Caco-2 (cell line): Measurements from ENCODE around the gene GPR180. TPM values are rescaled to one million over a fixed set of nuclear protein-coding genes. Genes with fewer than 3 reads are reported as not detected.

Experiments
- BruUV-seq: library from RNA; stranded (reverse); fragments of 400-500 nt; replicated peaks from 2 replicates; lab custom pipeline; 2021; lab: Mats Ljungman, UMichigan
- CTCF ChIA-PET: fragments of 300-600 bp; sonication (Branson Sonifier 250); formaldehyde crosslinking; loops from one replicate; lab custom pipeline; 2022; ENCODE audit warnings: antibody characterized with exemption; lab: Charles Lee
- POLR2A ChIA-PET: fragments of 300-600 bp; sonication (Branson Sonifier 250); formaldehyde crosslinking; loops from one replicate; lab custom pipeline; 2022; ENCODE audit warnings: antibody characterized with exemption; lab: Charles Lee
- DNase-seq, 2 experiments: peaks; one replicate each; pipeline versions ENCODE4 v3.0.0 to v3.0.0-alpha.2; 2020 to 2022
- H3K27me3 ChIP-seq: replicated peaks from 2 replicates; pipeline ENCODE4 v1.6.0; 2011; ENCODE audit warnings: low read length; ENCODE audit not compliant: control insufficient read depth, insufficient read depth
- H3K36me3 ChIP-seq: 2 replicates; pipeline ENCODE4 v1.5.1; 2011; ENCODE audit warnings: low read length; ENCODE audit not compliant: control insufficient read depth, insufficient read depth
- H3K4me1 ChIP-seq: fragments of 250-450 bp; sonication (Bioruptor Pico); 2 replicates; pipeline ENCODE4 v1.5.1; 2020; ENCODE audit warnings: mild to moderate bottlenecking
- H3K4me3 ChIP-seq: 2 replicates; pipeline ENCODE4 v1.5.1; 2011; ENCODE audit warnings: low read depth, mild to moderate bottlenecking, control low read depth, low read length
- H3K9me3 ChIP-seq: fragments of 250-450 bp; sonication (Bioruptor Pico); 2 replicates; pipeline ENCODE4 v1.5.1; 2020; ENCODE audit warnings: mild to moderate bottlenecking, moderate library complexity
- H3K27ac Mint-ChIP-seq: one replicate; pipeline ENCODE4 v1.8.0; 2022; ENCODE audit warnings: mixed read lengths; ENCODE audit not compliant: unreplicated experiment
- H3K27me3 Mint-ChIP-seq: one replicate; pipeline ENCODE4 v1.8.0; 2022; ENCODE audit warnings: mixed read lengths; ENCODE audit not compliant: insufficient read depth, unreplicated experiment
- H3K36me3 Mint-ChIP-seq: one replicate; pipeline ENCODE4 v1.8.0; 2022; ENCODE audit warnings: mild to moderate bottlenecking, mixed read lengths; ENCODE audit not compliant: insufficient read depth, unreplicated experiment
- H3K4me1 Mint-ChIP-seq: one replicate; pipeline ENCODE4 v1.8.0; 2022; ENCODE audit warnings: low read depth, mixed read lengths; ENCODE audit not compliant: unreplicated experiment
- H3K4me3 Mint-ChIP-seq: one replicate; pipeline ENCODE4 v1.8.0; 2022; ENCODE audit warnings: mild to moderate bottlenecking, moderate library complexity, mixed read lengths; ENCODE audit not compliant: unreplicated experiment
- H3K9me3 Mint-ChIP-seq: one replicate; pipeline ENCODE4 v1.8.0; 2022; ENCODE audit warnings: mixed read lengths; ENCODE audit not compliant: unreplicated experiment
- intact Hi-C: fragments of 100-400 bp; cut with micrococcal nuclease; formaldehyde crosslinking; loops from one replicate; pipeline ENCODE4 v1.10.0; 2022; ENCODE audit not compliant: unreplicated experiment
- total RNA-seq: library from RNA; stranded (reverse); gene quantifications from 2 replicates; pipeline ENCODE4 v1.2.3, GENCODE V29; 2022
- TF ChIP-seq, protein P1 (sequence below), 2 experiments: fragments of 200-600 bp in 1 of 2; IDR thresholded peaks; 1 replicate in 1 of 2; 2 replicates in 1 of 2; pipeline versions ENCODE4 v1.5.1 to v1.8.0; 2011 to 2022; ENCODE audit warnings: antibody characterized with exemption in 1 of 2, control low read depth in 1 of 2, inconsistent platforms in 1 of 2, low read depth in 1 of 2, low read length in 1 of 2, mild to moderate bottlenecking in 1 of 2, moderate library complexity in 1 of 2; ENCODE audit not compliant: insufficient read depth in 1 of 2, severe bottlenecking in 1 of 2, unreplicated experiment in 1 of 2

The GPR180 gene
- total RNA-seq, 1 experiment from 2014 or later = 6.4 TPM

DNA sequence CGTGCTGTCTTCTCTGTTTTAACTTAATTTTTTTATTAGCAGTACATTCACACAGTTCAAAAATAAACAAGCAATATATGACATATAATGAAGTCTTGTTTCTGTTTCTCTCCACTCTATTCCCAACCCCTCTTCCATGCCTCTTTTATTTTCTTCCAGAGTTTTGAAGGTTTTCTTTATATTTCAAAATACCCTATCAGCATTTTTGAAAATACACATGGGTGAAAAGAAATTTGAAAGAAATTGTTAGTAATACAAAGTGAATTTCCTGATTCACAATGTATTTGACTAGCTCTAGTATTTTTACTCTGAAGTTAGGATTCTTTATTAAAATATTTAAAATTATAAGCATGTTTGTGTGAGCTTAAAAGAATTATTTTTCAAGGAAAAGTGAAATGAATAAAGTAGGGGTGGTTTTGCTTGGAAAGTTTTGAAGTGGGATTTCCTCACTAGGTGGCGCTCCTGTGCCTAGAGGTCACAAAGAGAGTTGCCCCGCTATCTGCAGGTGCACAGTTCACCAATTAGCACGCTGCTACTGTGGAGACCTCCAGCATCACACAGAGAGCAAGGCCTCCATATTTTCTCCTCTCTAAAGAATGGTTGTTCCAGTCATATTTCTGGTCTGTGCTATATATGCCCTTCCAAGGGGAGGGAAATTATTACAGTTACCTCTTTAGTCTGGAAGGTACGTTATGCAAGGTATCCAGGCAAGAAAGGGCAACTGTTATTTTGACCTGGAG, 73.1 kb downstream of the GPR180 start:
- Mint-ChIP-seq H3K9me3 (no peaks in the 10 kb centered on the region), H3K27ac (no peak overlapping the region), H3K4me1 (no peaks in the 10 kb centered on the region), H3K36me3 (no peaks in the 10 kb centered on the region), H3K27me3 (peaks cover 17% of the 10 kb centered on the region), H3K4me3 (no peak overlapping the region)
- Histone ChIP-seq H3K36me3 (no peaks in the 10 kb centered on the region), H3K4me1 (no peaks in the 10 kb centered on the region), H3K27me3 (no peaks in the 10 kb centered on the region), H3K9me3 (no peaks in the 10 kb centered on the region), H3K4me3 (no peak overlapping the region)
- TF ChIP-seq, protein P1, sequence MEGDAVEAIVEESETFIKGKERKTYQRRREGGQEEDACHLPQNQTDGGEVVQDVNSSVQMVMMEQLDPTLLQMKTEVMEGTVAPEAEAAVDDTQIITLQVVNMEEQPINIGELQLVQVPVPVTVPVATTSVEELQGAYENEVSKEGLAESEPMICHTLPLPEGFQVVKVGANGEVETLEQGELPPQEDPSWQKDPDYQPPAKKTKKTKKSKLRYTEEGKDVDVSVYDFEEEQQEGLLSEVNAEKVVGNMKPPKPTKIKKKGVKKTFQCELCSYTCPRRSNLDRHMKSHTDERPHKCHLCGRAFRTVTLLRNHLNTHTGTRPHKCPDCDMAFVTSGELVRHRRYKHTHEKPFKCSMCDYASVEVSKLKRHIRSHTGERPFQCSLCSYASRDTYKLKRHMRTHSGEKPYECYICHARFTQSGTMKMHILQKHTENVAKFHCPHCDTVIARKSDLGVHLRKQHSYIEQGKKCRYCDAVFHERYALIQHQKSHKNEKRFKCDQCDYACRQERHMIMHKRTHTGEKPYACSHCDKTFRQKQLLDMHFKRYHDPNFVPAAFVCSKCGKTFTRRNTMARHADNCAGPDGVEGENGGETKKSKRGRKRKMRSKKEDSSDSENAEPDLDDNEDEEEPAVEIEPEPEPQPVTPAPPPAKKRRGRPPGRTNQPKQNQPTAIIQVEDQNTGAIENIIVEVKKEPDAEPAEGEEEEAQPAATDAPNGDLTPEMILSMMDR (IDR thresholded peaks at IDR 0.05; ENCODE audit: insufficient read depth in 1 of 2, low read depth in 1 of 2, low read length in 1 of 2, severe bottlenecking in 1 of 2, unreplicated experiment in 1 of 2) = peak; percentile 76 to 90
- POLR2A ChIA-PET = no interaction called here
- peak; percentile 65 to 75 for DNase-seq
- no TSS peak for BruUV-seq
- intact Hi-C loops = loop anchor here (1.0 to 2.0 kb wide), 4 partner anchors 276 to 804 kb away; no protein-coding TSS in a partner anchor
- CTCF ChIA-PET = interaction anchor here (0.6 to 1.0 kb wide), 3 partner anchors 14 to 729 kb away, joined by 3 to 4 read pairs (median 3); no protein-coding TSS in a partner anchor

DNA sequence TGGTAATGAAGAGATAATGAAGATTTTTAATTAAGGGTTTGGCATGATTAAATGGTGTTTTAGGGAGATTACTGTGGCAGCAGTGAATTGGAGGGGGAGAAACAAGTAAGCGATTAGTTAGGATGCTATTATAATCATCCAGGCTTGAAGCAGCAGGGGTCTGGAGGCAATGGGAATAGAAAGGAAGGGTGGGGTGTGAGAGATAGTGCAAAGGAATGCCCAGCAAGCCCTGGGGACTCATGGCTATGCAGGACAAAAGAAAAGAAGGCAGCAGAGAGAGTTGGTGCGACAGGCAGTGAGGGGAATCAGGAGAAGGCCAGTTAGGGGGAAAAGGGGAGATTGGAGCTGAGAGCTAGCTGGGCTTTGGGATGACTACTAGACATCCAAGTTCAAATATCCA, 76.1 kb downstream of the GPR180 start:
- Histone ChIP-seq H3K9me3 (no peaks in the 10 kb centered on the region), H3K36me3 (no peaks in the 10 kb centered on the region), H3K4me1 (no peaks in the 10 kb centered on the region), H3K4me3 (no peak overlapping the region), H3K27me3 (no peaks in the 10 kb centered on the region; the same call in 1 of the 2 replicates)
- Mint-ChIP-seq H3K4me1 (no peaks in the 10 kb centered on the region), H3K27me3 (peaks cover 16% of the 10 kb centered on the region), H3K27ac (no peak overlapping the region), H3K36me3 (no peaks in the 10 kb centered on the region), H3K4me3 (no peak overlapping the region), H3K9me3 (no peaks in the 10 kb centered on the region)
- intact Hi-C loops = no loop called here
- ChIA-PET POLR2A (no interaction called here), CTCF (no interaction called here)
- no TSS peak for BruUV-seq
- no peak for DNase-seq
- TF ChIP-seq, protein P1 (IDR thresholded peaks at IDR 0.05; ENCODE audit: insufficient read depth in 1 of 2, low read depth in 1 of 2, low read length in 1 of 2, severe bottlenecking in 1 of 2, unreplicated experiment in 1 of 2) = no peak

DNA sequence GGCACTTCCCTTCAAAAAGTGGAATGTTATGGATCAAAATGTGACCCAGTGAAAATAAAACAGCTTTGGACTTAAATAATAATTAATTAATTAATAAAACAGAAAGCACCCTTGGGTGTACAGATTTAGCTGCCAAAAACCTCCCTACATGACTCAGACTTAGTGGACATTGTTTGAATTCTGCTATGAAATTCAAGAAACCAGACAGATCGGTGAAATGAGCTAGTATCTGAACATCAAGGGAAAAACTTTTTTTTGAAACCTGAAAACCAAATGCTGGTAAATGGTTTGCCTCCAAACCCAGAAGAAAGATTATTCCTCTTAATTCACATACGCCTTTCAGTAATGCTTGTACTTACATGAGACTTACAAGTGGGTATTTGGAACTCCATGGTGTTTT, 77.2 kb downstream of the GPR180 start:
- ChIA-PET CTCF (interaction anchor here (0.6 to 1.1 kb wide), 4 partner anchors 28 to 714 kb away, joined by 3 to 5 read pairs (median 4); no protein-coding TSS in a partner anchor), POLR2A (no interaction called here)
- Mint-ChIP-seq H3K9me3 (no peaks in the 10 kb centered on the region), H3K27ac (no peak overlapping the region), H3K4me3 (no peak overlapping the region), H3K36me3 (no peaks in the 10 kb centered on the region), H3K4me1 (no peaks in the 10 kb centered on the region), H3K27me3 (peaks cover 23% of the 10 kb centered on the region)
- Histone ChIP-seq H3K4me1 (no peaks in the 10 kb centered on the region), H3K9me3 (no peaks in the 10 kb centered on the region), H3K27me3 (no peaks in the 10 kb centered on the region; the same call in 1 of the 2 replicates), H3K4me3 (no peak overlapping the region), H3K36me3 (no peaks in the 10 kb centered on the region)
- TF ChIP-seq, protein P1 (IDR thresholded peaks at IDR 0.05; ENCODE audit: insufficient read depth in 1 of 2, low read depth in 1 of 2, low read length in 1 of 2, severe bottlenecking in 1 of 2, unreplicated experiment in 1 of 2) = no peak
- no TSS peak for BruUV-seq
- no peak for DNase-seq
- intact Hi-C loops = no loop called here
